ENCODE data around the gene RASA3.
"Not testable (repeated sequence)": the region's sequence is repeated elsewhere in the genome, so short reads cannot be mapped to it uniquely, and the experiment has no call there.

The RASA3 gene

GRCh38 chr13:114142137-114142550 lies 9.7 kb upstream of the RASA3 start:
- no peak for DNase-seq

DNA sequence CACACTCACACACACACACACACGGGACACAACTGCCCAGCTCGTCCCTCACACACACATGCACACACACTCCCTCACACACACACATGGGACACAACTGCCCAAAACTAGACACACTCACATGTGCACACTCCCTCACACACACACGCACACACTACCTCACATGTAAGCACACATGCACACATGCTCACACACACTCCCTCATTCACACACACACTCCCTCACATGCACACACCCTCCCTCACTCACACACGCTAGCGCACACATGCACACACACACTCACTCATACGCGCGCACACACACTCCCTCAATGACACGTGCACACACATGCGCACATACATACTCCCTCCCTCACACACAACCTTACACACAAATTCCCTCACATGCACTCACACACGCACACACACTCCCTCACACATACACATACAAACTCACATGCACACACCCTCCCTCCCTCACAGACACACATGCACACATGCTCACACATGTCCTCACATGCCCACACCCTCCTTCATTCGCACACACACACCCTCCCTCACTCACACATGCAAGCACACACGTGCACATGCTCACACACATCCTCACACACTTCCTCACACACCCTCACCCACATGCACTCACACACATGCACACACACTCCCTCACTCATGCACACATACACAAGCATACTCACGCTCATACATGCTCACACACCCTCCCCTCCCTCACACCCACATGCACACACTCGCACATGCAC lies 9.0 kb upstream of the RASA3 start:
- no peak for DNase-seq

GRCh38 chr13:114140906-114141250 lies 8.5 kb upstream of the RASA3 start:
- DNase-seq: peak; percentile 70

GRCh38 chr13:114140131-114140905 lies 7.9 kb upstream of the RASA3 start:
- peak; percentile 63 for DNase-seq

GRCh38 chr13:114136576-114136975 lies 4.2 kb upstream of the RASA3 start:
- DNase-seq: no peak

- DNase-seq: no peak
These were observed 3.3 kb upstream of the RASA3 start for GRCh38 chr13:114135731-114136171.

GRCh38 chr13:114134944-114135610 lies 2.7 kb upstream of the RASA3 start:
- peak; percentile 0 for DNase-seq

GRCh38 chr13:114134111-114134943 lies 1.9 kb upstream of the RASA3 start:
- DNase-seq: peak; percentile 53

GRCh38 chr13:114133552-114133951 lies 1.1 kb upstream of the RASA3 start:
- not testable (repeated sequence) for DNase-seq

DNA sequence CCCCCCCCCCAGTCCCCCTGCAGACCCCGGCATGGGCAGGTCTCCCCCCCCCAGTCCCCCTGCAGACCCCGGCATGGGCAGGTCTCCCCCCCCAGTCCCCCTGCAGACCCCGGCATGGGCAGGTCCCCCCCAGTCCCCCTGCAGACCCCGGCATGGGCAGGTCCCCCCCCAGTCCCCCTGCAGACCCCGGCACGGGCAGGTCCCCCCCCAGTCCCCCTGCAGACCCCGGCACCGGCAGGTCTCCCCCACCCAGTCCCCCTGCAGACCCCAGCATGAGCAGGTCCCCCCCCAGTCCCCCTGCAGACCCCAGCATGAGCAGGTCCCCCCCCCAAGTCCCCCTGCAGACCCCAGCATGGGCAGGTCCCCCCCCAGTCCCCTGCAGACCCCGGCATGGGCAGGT lies 703 bp upstream of the RASA3 start:
- DNase-seq: not testable (repeated sequence)

DNA sequence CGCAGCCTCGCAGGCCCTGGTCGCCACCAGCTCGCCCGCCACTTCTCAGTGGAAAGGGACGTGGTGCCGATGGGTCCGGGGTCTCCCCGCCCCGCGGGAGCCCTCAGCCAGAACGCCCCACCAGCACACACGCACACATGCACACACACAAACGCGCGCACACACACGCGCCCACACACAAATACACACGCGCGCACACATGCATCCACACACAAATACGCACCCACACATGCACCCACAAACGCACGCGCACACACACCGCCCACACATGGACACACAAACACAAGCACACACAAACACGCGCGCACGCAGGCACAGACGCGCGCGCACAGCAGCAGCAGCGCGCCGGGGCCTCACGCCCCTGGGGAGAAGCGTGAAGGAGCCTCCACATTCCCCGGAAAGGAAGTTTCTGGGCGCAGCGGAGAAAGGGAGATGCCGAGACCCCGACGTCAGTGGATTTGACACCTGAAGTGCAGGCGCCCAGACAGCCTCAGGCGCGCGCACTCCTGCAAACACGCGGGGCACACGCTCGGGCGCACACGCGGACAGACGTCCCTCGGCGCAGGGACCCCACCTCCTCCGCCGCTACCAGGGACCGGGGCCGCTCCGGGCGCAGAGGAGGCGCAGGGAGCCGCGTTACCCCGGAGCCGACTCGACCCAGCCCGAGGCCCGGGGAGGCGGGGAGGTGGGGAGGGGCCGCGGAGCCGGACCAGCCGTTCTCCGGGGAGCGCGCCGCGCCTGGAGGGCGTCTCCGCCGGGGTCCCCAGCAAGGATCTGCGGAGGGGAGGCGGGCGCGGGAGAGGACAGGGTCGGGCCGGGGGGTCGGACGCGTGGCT lies 622 bp downstream of the RASA3 start:
- DNase-seq: peak; percentile 52

DNA sequence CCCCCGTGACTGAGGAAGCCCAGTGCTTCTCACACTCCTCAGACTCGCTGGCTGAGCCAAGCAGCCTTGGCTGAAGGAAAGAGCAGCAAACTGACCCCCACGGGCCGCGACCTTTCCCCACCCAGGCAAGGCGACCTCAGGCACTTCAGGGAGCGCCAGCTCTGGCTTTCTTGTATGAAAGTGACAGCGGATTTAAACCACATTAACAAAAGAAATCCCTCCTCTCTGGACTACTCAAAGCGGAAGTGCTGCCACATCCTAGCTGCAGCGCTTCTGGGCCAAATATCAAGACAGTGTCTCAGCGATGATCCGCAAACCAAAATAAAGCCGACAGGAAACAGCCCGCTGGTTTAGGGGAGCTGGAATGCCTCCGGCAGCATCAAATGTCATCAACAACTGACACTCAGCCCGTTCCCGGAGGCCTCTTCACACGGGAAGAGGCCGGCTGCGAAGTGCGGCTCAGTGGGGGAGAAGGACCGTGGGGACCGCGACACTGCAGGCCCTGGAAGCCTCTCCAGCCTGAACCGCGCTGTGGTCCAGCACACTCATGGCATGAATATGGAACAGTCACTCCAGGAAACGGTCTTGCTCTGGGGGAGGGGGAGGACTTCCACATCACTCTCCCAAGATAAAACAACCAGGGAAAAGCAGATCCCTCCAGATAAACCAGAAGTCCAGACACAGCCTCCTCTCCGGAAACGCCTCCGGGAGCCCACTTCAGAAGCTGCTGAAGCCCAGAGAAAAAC lies 1.4 kb downstream of the RASA3 start:
- DNase-seq: peak; percentile 81

- no peak for DNase-seq
These were observed 2.1 kb downstream of the RASA3 start for GRCh38 chr13:114130131-114130836.

DNA sequence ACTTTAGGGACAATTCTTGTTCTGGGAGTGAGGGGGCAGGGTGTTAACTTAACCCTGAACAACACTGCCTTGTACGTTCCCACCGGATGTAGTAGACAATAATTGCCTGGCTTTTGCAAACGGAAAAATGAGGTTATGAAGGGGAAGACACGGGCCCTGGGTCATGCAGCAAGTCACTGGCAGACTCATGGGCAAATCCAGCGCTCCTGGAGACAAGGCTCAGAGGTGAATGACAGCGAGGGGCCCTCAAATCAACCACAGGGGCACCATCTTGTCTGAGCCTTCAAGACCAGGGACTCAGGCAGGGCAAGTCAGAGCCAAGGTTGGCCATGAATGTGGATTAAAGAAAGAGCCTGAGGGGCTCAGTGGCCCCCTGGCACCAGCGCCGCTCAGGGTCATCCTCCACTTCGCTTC lies 2.8 kb downstream of the RASA3 start:
- peak; percentile 38 for DNase-seq

DNA sequence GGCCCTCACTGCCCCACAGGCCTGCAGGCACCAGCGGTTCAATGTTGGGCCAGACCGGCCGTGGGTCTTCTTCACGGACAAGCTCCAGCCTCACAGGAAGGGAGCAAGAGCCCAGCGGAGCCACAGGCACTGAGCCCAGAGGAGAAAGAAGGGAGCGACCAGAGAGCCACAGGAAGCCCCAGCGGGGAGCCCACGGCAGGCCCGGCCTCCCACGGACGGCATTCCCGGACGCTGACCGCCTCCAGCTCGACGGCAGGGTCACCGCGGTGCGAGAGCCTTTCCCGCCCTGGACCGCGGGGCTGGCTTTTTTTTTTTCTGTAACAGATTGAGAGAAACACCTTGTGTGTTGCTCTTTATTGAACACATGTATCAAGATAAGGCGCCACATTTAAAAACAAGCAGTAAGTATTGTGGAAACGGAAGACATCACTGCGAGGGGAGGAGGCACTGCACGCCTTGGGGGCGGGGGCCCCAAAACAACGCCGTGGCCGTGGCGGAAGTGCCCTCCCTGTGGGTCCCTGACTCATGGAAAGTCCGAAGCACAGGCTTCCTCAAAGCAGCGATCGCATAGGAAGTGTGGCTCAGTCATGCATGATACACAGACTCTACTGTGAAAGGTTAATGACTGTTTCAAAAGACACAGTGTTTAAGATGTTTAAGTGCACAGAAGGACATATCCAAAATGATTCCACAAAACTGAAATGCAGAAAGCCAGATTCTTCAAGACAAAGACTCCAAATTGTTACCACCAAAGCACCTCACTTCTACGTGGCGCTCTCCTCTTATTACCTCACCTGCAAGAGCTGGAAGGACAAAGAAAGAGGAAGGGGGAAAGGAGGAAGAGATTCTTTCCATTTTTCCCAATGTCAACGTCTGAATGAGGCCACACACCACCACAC lies 3.5 kb downstream of the RASA3 start:
- peak; percentile 95 for DNase-seq

DNA sequence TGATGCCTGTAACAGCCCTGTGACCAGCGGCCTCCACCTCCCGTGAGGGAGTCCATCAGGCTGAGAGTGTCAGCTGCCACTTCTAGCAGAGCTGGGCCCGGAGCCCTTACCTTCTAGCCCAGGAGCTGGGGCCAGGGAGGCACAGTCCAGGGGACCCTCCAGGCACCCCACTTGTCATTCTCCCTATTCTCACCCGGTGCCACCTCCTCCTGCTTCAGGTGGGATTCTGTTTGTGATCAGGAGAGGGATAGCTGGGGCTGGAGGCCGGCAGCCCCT lies 4.1 kb downstream of the RASA3 start:
- DNase-seq: no peak

GRCh38 chr13:114127473-114128347 lies 4.7 kb downstream of the RASA3 start:
- DNase-seq: no peak

DNA sequence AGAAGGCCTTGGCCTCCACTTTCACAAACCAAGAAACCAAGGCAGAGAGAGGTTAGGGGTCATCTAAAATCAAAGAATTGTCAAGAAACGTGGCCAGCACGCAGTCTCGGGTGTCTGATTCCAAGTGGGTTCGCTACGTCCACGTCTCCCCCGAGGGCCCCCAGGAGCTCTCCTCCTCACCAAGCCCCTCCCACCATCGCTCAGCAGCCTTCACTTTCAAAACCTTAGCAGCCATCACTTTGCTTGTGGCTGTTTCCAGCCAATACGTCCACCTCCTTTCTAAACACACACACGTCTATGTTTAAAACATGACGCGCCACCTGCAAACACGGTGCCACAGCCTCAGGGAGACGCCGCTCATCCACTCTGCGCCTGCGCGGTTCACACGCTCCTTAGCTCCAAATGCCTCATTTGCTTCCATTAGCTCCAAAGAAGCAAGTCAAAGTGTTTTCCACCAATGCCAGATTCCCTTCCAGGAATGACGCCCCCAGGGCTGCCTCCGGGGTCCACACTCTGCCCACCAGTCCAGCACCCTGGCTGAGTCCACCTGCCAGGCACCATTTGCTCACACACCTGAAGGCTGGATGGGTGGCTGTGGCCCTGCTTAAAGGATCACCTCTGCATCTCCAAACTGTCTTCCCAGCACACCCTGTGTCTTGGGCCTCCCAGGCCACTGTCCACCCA lies 5.5 kb downstream of the RASA3 start:
- DNase-seq: no peak
